Raji (cell line): ENCODE measurements around the gene GAB3.

Experiments used
- POLR2A ChIP-seq: IDR thresholded peaks from 2 replicates; pipeline ENCODE4 v1.6.1; 2011; ENCODE audit warnings: low read depth, low read length, control low read depth; ENCODE audit not compliant: insufficient read depth

The GAB3 gene

GRCh38 chrX:154762537-154763296, 11.8 kb upstream of the GAB3 start, which contains the start of gene DKC1:
Gene DKC1, plus strand, starts transcription at chrX:154762864. Its CDS starts 102 bp downstream, at chrX:154762966.
- TF ChIP-seq POLR2A = peak; percentile 71

- peak; percentile 66; the same call in 1 of the 2 replicates for TF ChIP-seq POLR2A
Observed at GRCh38 chrX:154761977-154762536, 11.2 kb upstream of the GAB3 start.

- no peak for TF ChIP-seq POLR2A
Observed at GRCh38 chrX:154758696-154759095, 7.8 kb upstream of the GAB3 start.

- TF ChIP-seq POLR2A = no peak
Observed at GRCh38 chrX:154751669-154752271, 893 bp upstream of the GAB3 start.

GRCh38 chrX:154751203-154751668, 359 bp upstream of the GAB3 start:
- TF ChIP-seq POLR2A = no peak

- TF ChIP-seq POLR2A = no peak
Observed at GRCh38 chrX:154749856-154750255, 1.0 kb downstream of the GAB3 start.

- TF ChIP-seq POLR2A = no peak
Observed at GRCh38 chrX:154748712-154749339, 2.1 kb downstream of the GAB3 start.

- no peak for TF ChIP-seq POLR2A
Observed at GRCh38 chrX:154742613-154743012, 8.3 kb downstream of the GAB3 start.

- TF ChIP-seq POLR2A = no peak
Observed at GRCh38 chrX:154739952-154740465, 10.9 kb downstream of the GAB3 start.

- TF ChIP-seq POLR2A = no peak
Observed at GRCh38 chrX:154738011-154738738, 12.7 kb downstream of the GAB3 start.

GRCh38 chrX:154737136-154737535, 13.7 kb downstream of the GAB3 start:
- TF ChIP-seq POLR2A = no peak

- TF ChIP-seq POLR2A = no peak
Observed at GRCh38 chrX:154735695-154736393, 15.0 kb downstream of the GAB3 start.

GRCh38 chrX:154734061-154734781, 16.7 kb downstream of the GAB3 start:
- TF ChIP-seq POLR2A = no peak

GRCh38 chrX:154733066-154733425, 17.8 kb downstream of the GAB3 start:
- no peak for TF ChIP-seq POLR2A
